Measurements from ENCODE around the gene SGSH. TPM values are rescaled to one million over a fixed set of nuclear protein-coding genes. Genes with fewer than 3 reads are reported as not detected.

Gene SGSH
- polyA plus RNA-seq, 1 donor (not counting 4 experiments of a cell fraction or from before 2014, with no cell fraction given) = 9.6 TPM

DNA sequence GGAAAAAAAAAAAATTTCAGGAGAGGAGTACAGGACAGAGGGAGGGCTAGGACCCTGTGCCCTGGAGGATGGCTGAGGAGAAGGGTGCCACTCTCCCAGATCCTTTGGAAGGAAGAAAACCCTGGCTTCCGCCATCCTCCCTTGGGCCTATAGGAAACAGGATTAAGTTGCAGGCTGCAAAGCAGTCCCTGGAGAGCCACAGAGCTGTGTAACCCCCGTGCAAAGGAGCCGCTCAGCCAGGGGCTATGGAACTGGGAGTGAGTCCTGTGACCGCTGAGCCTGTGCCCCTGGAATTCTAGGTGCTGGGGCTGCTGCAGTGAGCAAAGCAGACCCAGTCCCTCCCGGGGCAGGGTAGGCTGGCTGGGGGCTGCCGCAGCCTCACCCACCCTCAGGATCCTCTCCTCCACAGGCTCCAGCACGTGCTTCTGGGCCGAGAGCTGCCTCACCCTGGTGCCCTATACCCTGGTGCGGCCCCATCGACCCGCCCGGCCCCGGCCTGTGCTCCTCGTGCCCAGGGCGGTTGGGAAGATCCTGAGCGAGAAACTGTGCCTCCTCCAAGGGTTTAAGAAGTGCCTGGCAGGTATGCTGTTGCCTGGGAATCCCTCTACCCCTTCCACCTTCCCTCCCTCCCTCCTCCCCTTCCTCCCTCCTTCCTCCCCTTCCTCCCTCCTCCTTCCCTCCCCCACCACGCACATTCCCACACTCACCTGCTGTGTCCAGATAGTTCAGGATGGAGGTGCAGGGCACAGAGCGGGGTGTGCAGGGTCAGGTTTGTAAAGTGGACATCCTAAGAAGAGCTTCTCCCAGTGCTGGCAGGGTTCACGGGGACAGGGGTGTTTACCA lies 15.3 kb downstream of the SGSH start:
- no peak overlapping the region for H2AFZ ChIP-seq (ENCODE audit: control insufficient read depth, low read length)
- peaks cover 2% of the 10 kb centered on the region in 2 experiments for H3K36me3 ChIP-seq (ENCODE audit: control insufficient read depth in 2 of 2, extremely low read depth in 1 of 2, insufficient read depth in 2 of 2, low read length in 2 of 2)
- H3K27ac ChIP-seq (ENCODE audit: control insufficient read depth, insufficient read depth, low read length) = no peak overlapping the region
- no peaks in the 10 kb centered on the region for H4K20me1 ChIP-seq (ENCODE audit: control insufficient read depth, extremely low read depth, insufficient read depth, low read length)
- no peaks in the 10 kb centered on the region for H3K9me3 ChIP-seq (ENCODE audit: control insufficient read depth, low read depth, low read length)
- TF ChIP-seq EZH2 (IDR thresholded peaks at IDR 0.05; ENCODE audit: low read length) = no peak
- TF ChIP-seq, protein P1, sequence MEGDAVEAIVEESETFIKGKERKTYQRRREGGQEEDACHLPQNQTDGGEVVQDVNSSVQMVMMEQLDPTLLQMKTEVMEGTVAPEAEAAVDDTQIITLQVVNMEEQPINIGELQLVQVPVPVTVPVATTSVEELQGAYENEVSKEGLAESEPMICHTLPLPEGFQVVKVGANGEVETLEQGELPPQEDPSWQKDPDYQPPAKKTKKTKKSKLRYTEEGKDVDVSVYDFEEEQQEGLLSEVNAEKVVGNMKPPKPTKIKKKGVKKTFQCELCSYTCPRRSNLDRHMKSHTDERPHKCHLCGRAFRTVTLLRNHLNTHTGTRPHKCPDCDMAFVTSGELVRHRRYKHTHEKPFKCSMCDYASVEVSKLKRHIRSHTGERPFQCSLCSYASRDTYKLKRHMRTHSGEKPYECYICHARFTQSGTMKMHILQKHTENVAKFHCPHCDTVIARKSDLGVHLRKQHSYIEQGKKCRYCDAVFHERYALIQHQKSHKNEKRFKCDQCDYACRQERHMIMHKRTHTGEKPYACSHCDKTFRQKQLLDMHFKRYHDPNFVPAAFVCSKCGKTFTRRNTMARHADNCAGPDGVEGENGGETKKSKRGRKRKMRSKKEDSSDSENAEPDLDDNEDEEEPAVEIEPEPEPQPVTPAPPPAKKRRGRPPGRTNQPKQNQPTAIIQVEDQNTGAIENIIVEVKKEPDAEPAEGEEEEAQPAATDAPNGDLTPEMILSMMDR (optimal IDR thresholded peaks at IDR 0.05 in 1 of 3, IDR thresholded peaks at IDR 0.05 in 1 of 3, conservative IDR thresholded peaks at IDR 0.05 in 1 of 3; ENCODE audit: extremely low read depth in 1 of 3, insufficient read depth in 2 of 3, low read length in 3 of 3) = no peak
- H3K9me1 ChIP-seq (ENCODE audit: control insufficient read depth, extremely low read depth, insufficient read depth, low read length) = no peaks in the 10 kb centered on the region
- no peaks in the 10 kb centered on the region for H3K27me3 ChIP-seq (ENCODE audit: control insufficient read depth, extremely low read depth, insufficient read depth, low read length)
- H3K9ac ChIP-seq (ENCODE audit: control insufficient read depth, extremely low read depth, insufficient read depth, low read length) = no peak overlapping the region
- H3K4me2 ChIP-seq (ENCODE audit: control insufficient read depth, extremely low read depth, insufficient read depth, low read depth, low read length) = no peak overlapping the region
- H3K4me1 ChIP-seq (ENCODE audit: control insufficient read depth, extremely low read depth, insufficient read depth, low read length) = no peaks in the 10 kb centered on the region
- FAIRE-seq = no peak
- no peaks in the 10 kb centered on the region for H3K79me2 ChIP-seq (ENCODE audit: control insufficient read depth, insufficient read depth, low read length)
- no peak overlapping the region for H3K4me3 ChIP-seq (ENCODE audit: control insufficient read depth in 2 of 3, extremely low read depth in 1 of 3, insufficient read depth in 2 of 3, low read depth in 1 of 3, low read length in 3 of 3)
- DNase-seq (ENCODE audit: low read depth, low spot score) = no peak
- dilution Hi-C loops (cut with MboI; ENCODE audit: extremely low pct_ligation_motif_present, low sequenced_read_pairs) = no loop called here

GRCh38 chr17:80203471-80203963 lies 16.6 kb downstream of the SGSH start:
- DNase-seq (ENCODE audit: low read depth, low spot score) (no peak), FAIRE-seq (no peak)
- Histone ChIP-seq H3K4me1 (ENCODE audit: control insufficient read depth, extremely low read depth, insufficient read depth, low read length) (no peaks in the 10 kb centered on the region), H3K36me3 (ENCODE audit: control insufficient read depth in 2 of 2, extremely low read depth in 1 of 2, insufficient read depth in 2 of 2, low read length in 2 of 2) (no peaks in the 10 kb centered on the region), H3K9ac (ENCODE audit: control insufficient read depth, extremely low read depth, insufficient read depth, low read length) (no peak overlapping the region), H3K9me1 (ENCODE audit: control insufficient read depth, extremely low read depth, insufficient read depth, low read length) (no peaks in the 10 kb centered on the region), H4K20me1 (ENCODE audit: control insufficient read depth, extremely low read depth, insufficient read depth, low read length) (no peaks in the 10 kb centered on the region), H3K27me3 (ENCODE audit: control insufficient read depth, extremely low read depth, insufficient read depth, low read length) (no peaks in the 10 kb centered on the region), H3K27ac (ENCODE audit: control insufficient read depth, insufficient read depth, low read length) (no peak overlapping the region), H3K4me3 (ENCODE audit: control insufficient read depth in 2 of 3, extremely low read depth in 1 of 3, insufficient read depth in 2 of 3, low read depth in 1 of 3, low read length in 3 of 3) (no peak overlapping the region), H3K79me2 (ENCODE audit: control insufficient read depth, insufficient read depth, low read length) (no peaks in the 10 kb centered on the region), H3K9me3 (ENCODE audit: control insufficient read depth, low read depth, low read length) (no peaks in the 10 kb centered on the region), H3K4me2 (ENCODE audit: control insufficient read depth, extremely low read depth, insufficient read depth, low read depth, low read length) (no peak overlapping the region), H2AFZ (ENCODE audit: control insufficient read depth, low read length) (no peak overlapping the region)
- TF ChIP-seq, protein P1 (optimal IDR thresholded peaks at IDR 0.05 in 1 of 3, IDR thresholded peaks at IDR 0.05 in 1 of 3, conservative IDR thresholded peaks at IDR 0.05 in 1 of 3; ENCODE audit: extremely low read depth in 1 of 3, insufficient read depth in 2 of 3, low read length in 3 of 3) = no peak
- no peak for TF ChIP-seq EZH2 (IDR thresholded peaks at IDR 0.05; ENCODE audit: low read length)
- dilution Hi-C loops (cut with MboI; ENCODE audit: extremely low pct_ligation_motif_present, low sequenced_read_pairs) = no loop called here
